ENCODE data around the gene SOX5.
"Not testable (repeated sequence)": the region's sequence is repeated elsewhere in the genome, so short reads cannot be mapped to it uniquely, and the experiment has no call there.

The SOX5 gene

GRCh38 chr12:23525450-23526072 is 423.9 kb downstream of the SOX5 start:
- DNase-seq = no peak

- no peak for DNase-seq
Observed at GRCh38 chr12:23523339-23523738, 426.1 kb downstream of the SOX5 start.

- not testable (repeated sequence) for DNase-seq
Observed at GRCh38 chr12:23519444-23519843, 430.0 kb downstream of the SOX5 start.

- not testable (repeated sequence) for DNase-seq
Observed at GRCh38 chr12:23515785-23516184, 433.7 kb downstream of the SOX5 start.

GRCh38 chr12:23510484-23510883 is 439.0 kb downstream of the SOX5 start:
- DNase-seq = no peak

- DNase-seq = not testable (repeated sequence)
Observed at GRCh38 chr12:23509832-23510231, 439.6 kb downstream of the SOX5 start.

- not testable (repeated sequence) for DNase-seq
Observed at GRCh38 chr12:23507785-23508184, 441.7 kb downstream of the SOX5 start.

GRCh38 chr12:23505736-23506135 is 443.7 kb downstream of the SOX5 start:
- not testable (repeated sequence) for DNase-seq

- DNase-seq = no peak
Observed at GRCh38 chr12:23504641-23505399, 444.6 kb downstream of the SOX5 start.

- DNase-seq = no peak
Observed at GRCh38 chr12:23504043-23504442, 445.4 kb downstream of the SOX5 start.

GRCh38 chr12:23503544-23503943 is 445.9 kb downstream of the SOX5 start:
- no peak for DNase-seq

GRCh38 chr12:23502259-23502658 is 447.2 kb downstream of the SOX5 start:
- no peak for DNase-seq

- no peak for DNase-seq
Observed at GRCh38 chr12:23495472-23495871, 454.0 kb downstream of the SOX5 start.

- no peak for DNase-seq
Observed at GRCh38 chr12:23493672-23494071, 455.8 kb downstream of the SOX5 start.

- not testable (repeated sequence) for DNase-seq
Observed at GRCh38 chr12:23491029-23491428, 458.4 kb downstream of the SOX5 start.

GRCh38 chr12:23488130-23488529 is 461.3 kb downstream of the SOX5 start:
- no peak for DNase-seq

GRCh38 chr12:23484238-23484637 is 465.2 kb downstream of the SOX5 start:
- no peak for DNase-seq

- DNase-seq = no peak
Observed at GRCh38 chr12:23482571-23482970, 466.9 kb downstream of the SOX5 start.
